NB4 (cell line): ENCODE results near the gene TNFRSF11A.

ENCODE experiments used
- POLR2A ChIP-seq: IDR thresholded peaks from 2 replicates; pipeline ENCODE4 v1.6.1; 2011; ENCODE audit warnings: mild to moderate bottlenecking; ENCODE audit not compliant: insufficient read length; ENCODE audit errors: extremely low read depth
- TF ChIP-seq, protein P1 (sequence below): IDR thresholded peaks from one replicate; pipeline ENCODE4 v1.5.1; 2012; ENCODE audit warnings: low read depth, low read length

GRCh38 chr18:62281684-62282083 is 43.4 kb upstream of the TNFRSF11A start:
- TF ChIP-seq, protein P1, sequence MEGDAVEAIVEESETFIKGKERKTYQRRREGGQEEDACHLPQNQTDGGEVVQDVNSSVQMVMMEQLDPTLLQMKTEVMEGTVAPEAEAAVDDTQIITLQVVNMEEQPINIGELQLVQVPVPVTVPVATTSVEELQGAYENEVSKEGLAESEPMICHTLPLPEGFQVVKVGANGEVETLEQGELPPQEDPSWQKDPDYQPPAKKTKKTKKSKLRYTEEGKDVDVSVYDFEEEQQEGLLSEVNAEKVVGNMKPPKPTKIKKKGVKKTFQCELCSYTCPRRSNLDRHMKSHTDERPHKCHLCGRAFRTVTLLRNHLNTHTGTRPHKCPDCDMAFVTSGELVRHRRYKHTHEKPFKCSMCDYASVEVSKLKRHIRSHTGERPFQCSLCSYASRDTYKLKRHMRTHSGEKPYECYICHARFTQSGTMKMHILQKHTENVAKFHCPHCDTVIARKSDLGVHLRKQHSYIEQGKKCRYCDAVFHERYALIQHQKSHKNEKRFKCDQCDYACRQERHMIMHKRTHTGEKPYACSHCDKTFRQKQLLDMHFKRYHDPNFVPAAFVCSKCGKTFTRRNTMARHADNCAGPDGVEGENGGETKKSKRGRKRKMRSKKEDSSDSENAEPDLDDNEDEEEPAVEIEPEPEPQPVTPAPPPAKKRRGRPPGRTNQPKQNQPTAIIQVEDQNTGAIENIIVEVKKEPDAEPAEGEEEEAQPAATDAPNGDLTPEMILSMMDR: no peak
- no peak for TF ChIP-seq POLR2A
